NCI-H774 (cell line): ENCODE data around the gene EFNA5.

Experiments
- DNase-seq: peaks from one replicate; lab custom pipeline; 2025; lab: John Stamatoyannopoulos, UW

EFNA5 gene

GRCh38 chr5:107544476-107544875 lies 126.3 kb downstream of the EFNA5 start:
- DNase-seq: no peak

GRCh38 chr5:107543868-107544267 lies 126.9 kb downstream of the EFNA5 start:
- DNase-seq: no peak

GRCh38 chr5:107542831-107543231 lies 127.9 kb downstream of the EFNA5 start:
- DNase-seq: no peak

- peak; percentile 26 for DNase-seq
Measured at GRCh38 chr5:107542428-107542827, 128.3 kb downstream of the EFNA5 start.

- no peak for DNase-seq
Measured at GRCh38 chr5:107541400-107541799, 129.3 kb downstream of the EFNA5 start.

GRCh38 chr5:107539726-107540330 lies 130.9 kb downstream of the EFNA5 start:
- DNase-seq: no peak

GRCh38 chr5:107538805-107539445 lies 131.8 kb downstream of the EFNA5 start:
- DNase-seq: no peak

GRCh38 chr5:107538331-107538730 lies 132.4 kb downstream of the EFNA5 start:
- no peak for DNase-seq

GRCh38 chr5:107535849-107536248 lies 134.9 kb downstream of the EFNA5 start:
- no peak for DNase-seq

- no peak for DNase-seq
Measured at GRCh38 chr5:107533910-107534876, 136.5 kb downstream of the EFNA5 start.

- no peak for DNase-seq
Measured at GRCh38 chr5:107532916-107533315, 137.8 kb downstream of the EFNA5 start.

GRCh38 chr5:107532169-107532878 lies 138.4 kb downstream of the EFNA5 start:
- no peak for DNase-seq

- DNase-seq: no peak
Measured at GRCh38 chr5:107531308-107531707, 139.4 kb downstream of the EFNA5 start.

- no peak for DNase-seq
Measured at GRCh38 chr5:107529618-107530017, 141.1 kb downstream of the EFNA5 start.

GRCh38 chr5:107526270-107526937 lies 144.3 kb downstream of the EFNA5 start:
- no peak for DNase-seq

- DNase-seq: no peak
Measured at GRCh38 chr5:107524111-107524510, 146.6 kb downstream of the EFNA5 start.

GRCh38 chr5:107523029-107523680 lies 147.6 kb downstream of the EFNA5 start:
- no peak for DNase-seq

GRCh38 chr5:107522456-107522855 lies 148.3 kb downstream of the EFNA5 start:
- no peak for DNase-seq

- peak; percentile 49 for DNase-seq
Measured at GRCh38 chr5:107519900-107520354, 150.8 kb downstream of the EFNA5 start.

- DNase-seq: no peak
Measured at GRCh38 chr5:107518616-107519015, 152.1 kb downstream of the EFNA5 start.

GRCh38 chr5:107518190-107518589 lies 152.5 kb downstream of the EFNA5 start:
- DNase-seq: no peak
